Measurements from ENCODE around the gene LAMTOR3.
"Not testable (repeated sequence)": the region's sequence is repeated elsewhere in the genome, so short reads cannot be mapped to it uniquely, and the experiment has no call there.

Gene LAMTOR3

DNA sequence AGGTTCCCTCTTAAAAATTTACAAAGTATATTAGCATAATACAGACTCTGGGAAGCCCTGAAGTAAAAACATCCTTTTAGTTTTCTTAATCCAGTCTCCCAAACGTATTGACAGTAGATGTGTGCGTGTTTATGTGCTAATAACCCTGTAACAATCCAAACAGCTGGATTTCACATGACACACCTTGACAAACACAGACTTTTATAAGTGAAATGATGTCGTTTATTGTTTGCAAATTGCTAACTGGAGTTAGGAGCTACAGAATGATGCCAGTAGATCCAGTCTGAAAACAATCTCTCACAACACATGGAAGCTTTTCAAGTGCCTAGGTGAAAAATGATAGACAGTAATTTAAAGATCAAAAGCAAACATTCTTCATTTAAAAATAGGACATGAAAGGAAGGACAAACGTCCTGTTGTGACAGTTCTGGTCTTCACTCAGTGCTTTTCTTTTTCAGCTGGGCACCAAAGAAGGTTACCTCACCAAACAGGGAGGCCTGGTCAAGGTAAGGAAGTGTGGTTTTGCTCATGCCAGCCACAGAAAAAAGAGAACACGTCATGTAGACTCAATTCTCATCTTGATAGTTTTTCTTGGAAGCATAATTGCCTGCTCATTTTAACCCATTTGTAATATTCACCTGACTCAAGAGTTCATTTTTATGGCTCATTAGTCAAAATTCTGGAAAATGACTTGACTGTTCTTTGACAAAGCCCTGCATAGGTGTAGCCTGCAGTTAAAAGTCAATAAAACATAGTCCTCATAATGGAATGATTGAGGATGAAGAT, 32.9 kb downstream of the LAMTOR3 start:
- DNase-seq = no peak

DNA sequence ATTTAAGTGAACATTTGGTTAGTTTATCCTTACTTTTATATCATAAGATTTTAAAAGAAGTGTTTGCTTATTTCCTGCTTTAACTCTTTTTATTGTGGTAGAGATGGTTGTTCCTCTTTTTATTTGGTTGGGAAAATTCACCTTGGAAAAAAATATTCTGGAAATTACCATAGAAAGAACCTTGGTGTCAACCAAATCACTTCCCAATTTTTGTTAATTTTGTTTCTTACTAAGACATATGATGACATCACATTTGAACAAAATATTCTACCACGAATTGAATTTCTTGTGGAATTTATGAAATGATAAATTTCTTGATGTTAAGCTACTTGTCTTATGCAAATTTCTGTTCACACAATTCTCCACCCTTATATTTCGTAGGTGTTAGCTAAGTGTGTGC, 33.7 kb downstream of the LAMTOR3 start:
- DNase-seq = no peak

DNA sequence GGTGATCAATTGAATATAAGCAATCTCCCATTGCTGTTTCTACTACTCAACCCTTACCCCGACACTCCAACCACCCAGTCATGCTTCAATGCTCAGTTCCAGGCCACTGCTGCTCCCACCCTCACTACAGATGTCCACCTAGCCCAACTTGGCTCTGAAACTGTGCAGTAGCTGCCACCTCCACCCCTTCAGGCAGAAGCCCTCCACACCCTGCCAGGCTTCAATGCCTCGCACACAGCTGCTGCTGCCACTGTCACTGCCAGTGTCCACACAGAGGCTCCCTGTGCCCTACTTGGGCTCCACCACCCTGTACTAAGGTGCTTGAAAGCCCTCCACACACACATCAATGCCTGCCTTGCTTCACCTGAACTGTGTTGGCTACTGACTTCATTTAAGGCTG, 34.6 kb downstream of the LAMTOR3 start:
- DNase-seq = no peak

DNA sequence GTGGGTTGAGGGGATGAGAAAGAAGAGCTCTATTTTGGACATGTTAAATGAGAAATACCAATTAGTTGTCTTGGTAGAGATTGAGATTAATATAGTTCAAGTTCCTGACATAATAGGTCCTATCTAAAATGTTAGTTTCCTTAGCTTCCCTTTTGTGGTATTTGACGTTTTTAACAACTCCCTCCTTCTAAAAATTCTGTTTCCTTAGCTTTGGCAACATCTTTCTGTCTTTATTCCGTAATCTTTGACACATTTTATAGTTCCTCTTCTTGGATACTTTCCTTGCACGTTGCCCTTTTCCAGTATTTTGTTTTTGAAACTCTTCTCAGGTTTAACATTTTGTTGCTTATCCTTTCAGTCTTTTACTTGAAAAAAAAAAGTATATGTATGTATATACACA, 36.9 kb downstream of the LAMTOR3 start:
- no peak for DNase-seq

DNA sequence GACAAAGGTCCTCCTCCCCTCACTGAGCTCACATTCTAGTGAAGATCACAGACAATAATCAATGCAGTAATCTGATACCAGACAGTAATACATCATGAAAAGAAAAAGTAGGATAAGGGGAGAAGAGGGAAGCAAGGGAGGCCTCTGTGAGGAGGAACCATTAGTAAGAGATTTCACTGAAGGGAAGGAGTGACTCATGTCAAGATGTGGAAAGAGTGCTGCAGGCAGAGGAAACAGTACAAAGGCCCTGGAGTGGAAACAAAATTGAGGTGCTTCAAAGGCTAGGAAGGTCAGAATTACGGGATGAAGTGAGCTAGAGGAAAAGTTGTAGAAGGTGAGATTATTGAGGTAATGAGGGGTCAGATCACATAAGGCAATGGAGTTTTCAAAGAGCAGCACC, 38.1 kb downstream of the LAMTOR3 start:
- peak; percentile 27 for DNase-seq

DNA sequence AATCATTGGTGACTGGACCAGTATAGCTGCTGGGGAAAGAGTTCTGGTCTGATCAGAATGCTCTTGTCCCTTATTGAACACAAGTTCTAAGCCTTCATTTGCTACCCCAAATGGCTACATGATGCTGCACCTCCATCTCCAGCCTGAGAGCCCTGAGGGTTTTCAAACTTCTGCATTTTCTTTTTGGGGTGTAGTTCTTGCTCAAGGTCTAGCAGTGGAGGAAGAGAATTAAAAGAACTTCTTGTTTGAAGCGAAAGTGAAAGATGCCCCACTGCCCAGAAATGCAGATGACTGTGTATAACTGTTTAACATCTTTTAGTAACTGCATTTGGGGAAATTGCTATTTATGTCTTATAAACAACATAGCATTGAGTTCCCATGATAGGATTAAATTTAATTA, 38.5 kb downstream of the LAMTOR3 start:
- DNase-seq = no peak

DNA sequence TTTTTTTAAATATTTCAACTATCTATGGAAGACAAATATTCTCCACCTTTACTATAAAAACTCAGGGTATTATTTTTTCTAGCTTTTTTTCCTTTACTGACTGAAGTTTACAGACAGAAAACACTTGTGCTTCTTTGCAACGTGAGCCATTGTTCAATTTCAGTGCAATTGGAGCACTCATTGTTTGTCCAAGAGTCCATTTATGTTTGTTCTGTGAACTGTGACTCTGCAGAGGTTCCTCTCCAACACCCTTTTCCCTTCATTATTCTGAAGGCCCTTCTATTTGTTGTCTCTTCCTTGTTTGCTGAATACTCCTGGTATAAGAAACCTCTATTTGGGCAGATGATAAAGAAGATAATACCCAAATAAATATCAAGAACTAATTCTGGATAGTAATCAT, 40.2 kb downstream of the LAMTOR3 start:
- no peak for DNase-seq

DNA sequence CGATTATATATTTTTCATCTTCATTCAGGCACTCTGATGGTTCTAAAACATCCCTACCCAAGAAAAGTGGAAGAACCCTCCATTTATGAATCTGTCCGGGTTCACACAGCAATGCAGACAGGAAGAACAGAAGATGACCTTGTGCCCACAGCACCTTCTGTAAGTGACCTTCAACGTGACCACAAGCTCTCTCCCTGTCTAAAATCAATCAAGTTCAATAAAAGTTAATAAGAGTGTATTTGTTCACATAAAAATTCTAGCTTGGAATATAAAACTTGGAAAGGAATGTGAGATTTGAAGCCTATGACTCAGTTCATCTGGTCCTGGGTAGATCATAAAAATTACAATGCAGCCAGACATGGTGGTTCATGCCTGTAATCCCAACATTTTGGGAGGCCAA, 41.0 kb downstream of the LAMTOR3 start:
- no peak for DNase-seq

DNA sequence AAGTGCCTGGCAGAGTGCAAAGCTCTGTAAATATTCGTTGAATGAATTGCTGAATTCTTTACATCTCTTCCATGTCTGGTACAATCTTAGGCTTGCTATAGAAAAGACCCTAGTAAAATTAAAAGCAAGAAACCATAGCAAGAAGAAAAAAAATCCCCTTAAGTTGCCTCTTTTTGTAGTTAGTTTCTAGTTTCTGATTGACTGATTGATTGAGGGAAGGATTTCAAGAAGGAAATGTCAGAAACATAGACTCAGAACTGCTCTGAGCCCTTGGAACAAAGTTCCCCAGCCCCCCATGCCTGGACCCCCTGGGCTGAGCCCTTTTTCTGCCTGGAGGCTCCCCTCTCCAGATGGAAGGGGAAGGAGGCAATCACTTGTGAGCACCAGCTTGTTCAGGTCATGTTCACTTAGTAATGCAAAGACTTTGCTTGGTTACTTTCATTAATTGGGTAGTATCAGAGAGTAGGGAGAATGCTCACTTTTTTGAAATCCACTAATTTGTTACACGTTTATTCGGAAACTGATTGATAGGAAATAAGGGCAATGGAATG, 42.0 kb downstream of the LAMTOR3 start:
- no peak for DNase-seq

DNA sequence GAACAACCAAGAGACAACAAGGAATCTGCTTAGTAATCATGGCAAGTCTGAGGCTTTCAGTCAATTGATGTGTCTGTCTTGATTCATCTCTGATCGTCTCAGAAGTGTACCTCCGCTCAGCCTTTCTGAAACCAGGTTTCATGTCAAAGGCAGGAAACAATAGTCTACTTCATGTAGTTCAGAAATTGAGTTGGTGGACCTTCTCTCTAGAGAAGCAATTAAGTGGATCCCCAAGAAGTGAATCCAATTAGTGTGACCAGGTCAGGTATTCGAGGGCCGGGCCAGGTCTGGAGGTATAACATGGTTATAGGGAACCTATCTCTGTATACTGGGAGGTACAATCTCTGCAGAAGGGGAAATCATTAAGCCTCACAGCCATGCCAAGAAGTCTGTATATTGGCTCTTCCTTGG, 45.6 kb downstream of the LAMTOR3 start:
- DNase-seq = no peak

DNA sequence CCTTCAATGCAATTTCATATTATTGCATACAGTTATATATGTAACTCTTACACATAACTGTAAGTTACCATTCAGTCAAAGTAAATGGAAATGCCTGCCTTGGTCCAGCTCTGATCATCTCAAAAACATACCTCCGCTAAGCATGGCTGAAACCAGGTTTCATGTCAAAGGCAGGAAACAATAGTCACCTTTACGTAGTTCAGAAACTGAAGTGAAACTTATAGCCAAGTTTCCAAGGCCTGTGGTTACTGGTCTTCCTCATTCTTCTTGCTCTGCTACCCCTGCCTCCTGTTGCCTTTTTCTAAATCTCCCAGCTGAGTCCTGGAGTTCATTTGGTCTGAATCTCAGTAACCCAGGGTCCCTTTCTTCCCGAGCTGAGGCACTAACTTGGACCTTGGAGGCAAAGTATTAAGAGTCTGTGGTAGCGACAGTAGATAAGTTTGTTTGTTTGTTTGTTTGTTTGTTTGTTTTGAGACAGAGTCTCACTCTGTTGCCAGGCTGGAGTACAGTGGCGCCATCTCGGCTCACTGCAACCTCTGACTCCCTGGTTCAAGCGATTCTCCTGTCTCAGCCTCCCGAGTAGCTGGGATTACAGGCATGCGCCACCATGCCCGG, 46.8 kb downstream of the LAMTOR3 start:
- DNase-seq = no peak

DNA sequence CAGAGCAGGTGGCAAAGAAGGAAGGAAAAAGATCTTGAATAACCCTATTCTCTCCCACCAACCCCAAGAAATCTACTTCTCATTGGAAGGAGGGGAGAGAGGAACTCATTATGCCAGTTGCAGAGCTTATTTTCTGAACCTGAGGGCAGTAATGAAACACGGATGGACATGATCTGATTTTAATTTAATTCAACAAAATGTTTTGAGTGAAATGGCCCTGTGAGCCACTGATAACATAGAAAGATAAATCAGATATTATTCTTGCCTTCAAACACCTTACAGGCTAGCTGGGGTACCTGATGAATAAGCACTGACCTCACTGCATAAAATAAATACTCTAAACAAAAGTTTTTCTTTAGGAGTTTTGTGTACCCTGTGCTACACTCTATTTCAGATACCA, 47.3 kb downstream of the LAMTOR3 start:
- no peak for DNase-seq

DNA sequence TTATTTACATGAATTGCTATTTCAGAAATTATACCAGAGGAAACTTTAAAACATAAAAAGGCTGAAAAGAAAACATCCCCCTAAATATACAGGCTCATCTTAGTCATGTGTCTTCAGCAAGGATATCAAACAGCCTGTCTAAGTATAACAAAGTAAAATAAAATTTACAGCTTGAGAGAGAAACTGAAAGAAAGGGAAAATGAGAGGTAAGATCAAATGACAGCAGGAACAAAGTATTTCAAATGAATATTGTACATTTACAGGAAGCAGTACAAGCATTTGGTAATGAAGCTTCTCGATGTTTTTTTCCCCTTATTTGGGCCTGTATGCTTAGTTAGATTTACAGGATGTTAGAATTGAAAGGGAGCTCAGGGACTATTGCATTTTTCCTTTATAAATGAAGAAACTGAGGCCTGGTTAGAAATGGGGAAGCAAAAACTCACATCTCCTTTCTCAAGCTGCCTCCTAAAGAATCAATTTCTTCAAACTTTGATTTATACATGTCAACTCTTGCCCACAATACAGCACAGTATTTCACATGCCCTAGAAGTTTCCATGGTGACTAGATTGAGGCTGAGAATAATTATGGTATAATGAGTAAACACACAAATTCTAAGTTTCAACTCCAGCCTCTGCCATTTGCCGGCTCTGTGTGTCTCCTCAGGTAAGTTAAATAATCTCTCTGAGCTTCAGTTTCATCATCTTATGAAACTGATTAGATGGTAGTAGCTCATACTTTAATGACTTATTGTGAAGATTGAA, 48.3 kb downstream of the LAMTOR3 start:
- no peak for DNase-seq

DNA sequence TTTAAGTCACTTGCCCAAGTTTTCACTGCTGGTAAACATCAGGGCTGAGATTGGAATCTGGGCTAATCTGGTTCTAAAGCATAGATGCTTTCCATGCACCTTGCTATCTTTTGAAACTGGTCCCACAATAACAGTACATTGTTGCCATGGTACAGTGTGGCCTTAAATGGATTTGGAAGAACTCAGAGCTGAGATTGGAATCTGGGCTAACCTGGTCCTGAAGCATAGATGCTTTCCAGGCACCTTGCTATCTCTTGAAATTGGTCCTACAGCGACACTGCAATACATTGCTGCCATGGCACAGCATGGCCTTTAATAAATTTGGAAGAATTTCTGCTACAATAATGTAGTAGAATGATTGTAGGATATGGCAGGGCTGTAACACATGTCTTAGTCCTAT, 49.0 kb downstream of the LAMTOR3 start:
- DNase-seq = no peak

DNA sequence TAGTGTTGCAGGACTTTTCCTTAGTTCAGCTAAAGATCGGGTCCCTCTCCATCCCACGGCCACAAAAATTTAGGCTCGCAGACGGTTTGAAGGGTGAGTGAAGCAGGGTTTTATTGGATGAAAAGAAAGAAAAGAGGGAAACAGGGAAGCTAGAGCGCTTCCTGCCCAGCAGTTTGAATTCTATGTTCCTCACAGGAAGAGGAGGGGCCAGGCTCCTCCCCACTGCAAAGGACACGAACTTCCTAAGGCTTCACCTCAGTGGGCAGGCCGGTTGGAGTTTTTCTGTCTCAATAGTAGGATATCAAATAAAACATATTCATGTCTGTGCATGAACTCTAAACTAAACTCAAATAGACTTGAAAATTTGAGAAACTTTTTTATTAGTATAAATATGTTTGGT, 50.2 kb downstream of the LAMTOR3 start:
- DNase-seq = no peak

DNA sequence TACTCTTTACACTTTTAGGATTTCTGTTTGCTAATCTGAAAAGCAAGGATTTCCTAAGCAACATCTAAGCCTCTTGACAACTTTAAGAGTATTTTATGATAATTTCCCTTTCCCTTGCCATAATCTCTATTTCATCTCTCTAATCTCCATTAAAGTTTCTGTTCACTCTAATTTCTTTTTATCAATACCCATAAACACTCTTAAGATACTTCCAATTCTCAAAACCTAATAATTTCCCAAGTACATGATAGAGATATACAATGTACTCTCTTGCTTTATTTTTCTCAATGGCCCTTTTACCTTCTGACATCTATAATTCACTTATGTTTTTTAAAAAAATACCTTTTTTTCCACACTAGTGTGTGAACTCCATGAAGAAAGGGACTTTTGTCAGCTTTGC, 50.8 kb downstream of the LAMTOR3 start:
- no peak for DNase-seq

DNA sequence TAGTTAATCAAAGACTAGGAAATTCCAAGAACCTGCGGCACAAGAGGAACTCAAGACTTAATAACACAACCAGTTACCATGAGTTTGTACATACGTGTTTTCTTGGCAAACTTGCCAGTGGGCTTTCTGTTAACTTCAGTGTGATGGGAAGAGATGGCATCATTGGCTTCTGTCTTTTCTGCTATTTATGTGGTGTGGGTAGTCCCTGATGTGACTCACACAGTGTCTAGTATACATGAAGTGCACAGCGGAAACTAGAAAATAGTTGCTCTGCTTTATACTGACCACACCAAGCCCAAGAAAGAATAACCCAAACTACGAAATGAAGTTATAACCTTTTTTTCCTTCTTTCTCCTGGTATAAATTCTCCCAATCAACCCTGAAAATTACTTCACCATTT, 53.1 kb downstream of the LAMTOR3 start:
- DNase-seq = no peak

DNA sequence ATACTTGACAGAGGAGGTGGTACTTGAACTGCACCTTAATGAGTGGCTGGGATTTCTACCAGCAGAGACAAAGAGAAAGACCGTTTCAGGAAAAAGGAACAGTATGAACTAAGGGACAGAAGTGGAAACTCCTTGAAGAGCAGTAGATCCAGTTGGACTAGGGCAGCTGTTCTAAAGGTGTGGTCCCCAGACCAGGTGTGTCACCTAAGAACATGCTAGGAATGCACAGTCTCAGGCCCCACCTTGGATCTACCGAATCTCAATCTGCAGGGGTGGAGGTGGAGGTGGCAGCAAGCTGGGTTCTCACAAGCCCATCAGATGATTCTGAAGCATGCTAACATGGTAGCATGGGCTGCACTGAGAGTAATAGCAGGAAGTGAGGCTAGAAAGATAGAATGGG, 55.3 kb downstream of the LAMTOR3 start:
- DNase-seq = no peak

DNA sequence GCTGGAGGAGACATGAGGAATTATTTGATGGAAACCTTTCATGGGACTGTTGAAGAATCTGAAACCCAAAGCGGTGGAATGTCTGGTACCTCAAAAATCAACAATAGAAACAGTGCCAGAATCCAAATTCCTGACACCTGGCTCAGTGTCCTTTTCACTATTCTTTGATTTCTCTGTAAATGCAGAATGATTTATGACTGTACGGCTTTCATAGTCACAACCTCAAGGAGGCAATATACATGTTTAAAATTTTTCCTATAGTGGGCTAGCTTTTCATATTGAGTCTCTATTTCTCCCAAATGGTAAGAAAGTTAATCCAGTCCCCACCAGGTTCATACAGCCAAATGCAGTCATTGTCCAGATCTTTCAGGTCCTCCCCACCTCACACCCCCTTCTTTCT, 58.3 kb downstream of the LAMTOR3 start:
- DNase-seq = no peak

DNA sequence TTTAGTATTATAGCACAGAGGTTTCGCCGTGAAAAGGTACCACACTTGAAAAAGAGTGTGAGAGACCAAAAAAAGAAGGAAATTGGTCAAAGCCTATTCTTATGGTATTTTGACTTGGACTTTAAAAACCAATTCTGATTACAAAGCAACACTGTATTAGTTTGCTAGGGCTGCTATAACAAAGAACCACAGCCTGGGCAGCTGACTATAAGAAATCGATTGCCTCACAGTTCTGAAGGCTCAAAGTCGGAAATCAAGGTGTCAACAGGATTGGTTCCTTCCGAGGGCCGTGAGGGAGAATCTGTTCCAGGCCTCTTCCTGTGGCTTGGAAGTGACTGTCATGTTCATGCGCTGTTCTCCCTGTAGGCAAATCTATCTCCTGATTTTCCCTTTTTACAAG, 59.7 kb downstream of the LAMTOR3 start:
- no peak for DNase-seq

DNA sequence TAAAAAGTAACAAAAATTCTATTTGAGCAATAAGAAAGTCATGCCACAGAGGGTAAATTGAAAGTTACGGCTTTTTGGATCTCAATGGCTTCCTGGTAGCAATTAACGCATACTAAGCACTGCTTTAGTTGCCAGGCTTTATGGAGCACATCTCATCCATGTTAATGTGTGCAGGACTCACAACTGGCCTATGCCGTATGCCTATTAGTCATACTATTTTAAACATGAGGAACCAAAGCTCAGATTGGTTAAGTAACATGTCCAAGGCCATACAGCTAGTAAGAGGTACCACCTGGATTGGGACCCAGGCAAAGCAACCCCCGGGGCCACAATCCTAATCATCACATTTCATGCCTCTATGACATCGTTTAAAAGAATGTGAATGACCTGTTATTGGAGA, 60.5 kb downstream of the LAMTOR3 start:
- DNase-seq = no peak

DNA sequence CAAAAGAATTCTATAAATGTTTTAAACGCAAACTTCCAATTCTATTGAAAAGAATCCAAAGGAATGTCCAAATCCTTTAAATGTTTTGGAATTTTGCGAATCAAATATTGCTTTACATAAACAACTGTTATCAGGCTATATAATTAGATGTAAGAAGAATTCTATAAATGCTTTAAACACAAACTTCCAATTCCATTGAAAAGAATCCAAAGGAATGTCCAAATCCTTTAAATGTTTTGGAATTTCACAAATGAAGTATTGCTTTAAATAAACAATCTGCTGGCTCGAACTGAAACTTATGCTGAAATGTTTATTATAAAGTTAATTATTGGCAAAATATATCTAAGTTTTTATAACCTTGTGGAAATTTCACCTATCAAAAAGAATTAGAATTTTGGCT, 61.5 kb downstream of the LAMTOR3 start:
- DNase-seq = no peak

DNA sequence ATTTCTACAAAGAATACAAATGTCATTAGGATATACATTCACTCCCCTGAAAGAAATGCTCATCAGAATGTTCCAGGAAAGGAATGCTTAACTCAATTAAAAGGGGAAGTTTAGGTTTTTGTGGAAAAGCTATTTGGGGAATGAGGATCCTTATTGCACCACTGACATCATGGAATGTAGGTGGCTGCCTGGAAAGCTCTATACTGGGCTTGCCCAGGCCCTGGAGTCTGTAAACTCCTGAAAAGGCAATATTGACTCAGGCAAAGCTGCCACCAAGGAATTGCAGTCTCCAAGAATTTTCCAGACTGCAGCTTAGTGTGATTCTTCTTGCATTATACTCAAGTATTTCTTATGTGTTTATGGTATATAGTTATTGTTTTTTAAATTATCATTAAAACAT, 61.9 kb downstream of the LAMTOR3 start:
- DNase-seq = peak; percentile 4

DNA sequence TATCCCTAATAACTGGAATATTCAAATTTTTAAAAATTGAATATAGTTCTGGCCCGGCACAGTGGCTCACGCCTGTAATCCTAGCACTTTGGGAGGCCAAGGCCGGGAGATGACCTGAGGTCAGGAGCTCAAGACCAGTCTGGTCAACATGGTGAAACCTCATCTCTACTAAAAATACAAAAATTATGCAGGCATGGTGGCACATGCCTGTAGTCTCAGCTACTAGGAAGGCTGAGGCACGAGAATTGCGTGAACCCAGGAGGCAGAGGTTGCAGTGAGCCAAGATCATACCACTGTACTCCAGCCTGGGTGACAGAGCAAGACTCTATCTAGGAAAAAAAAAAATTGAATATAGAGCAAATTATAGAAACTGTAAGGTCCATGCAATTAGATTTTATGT, 64.2 kb downstream of the LAMTOR3 start:
- not testable (repeated sequence) for DNase-seq
